ENCODE results near the gene LGALS13.

LGALS13 gene

GRCh38 chr19:39643591-39643990, 41.3 kb downstream of the LGALS13 start:
- no peaks in the 10 kb centered on the region for H3K9me2 ChIP-seq (replicated peaks; ENCODE audit: insufficient read depth, low read length)
- H3K79me2 ChIP-seq (ENCODE audit: insufficient read depth, low read length) = no peaks in the 10 kb centered on the region
- H3K27ac ChIP-seq (ENCODE audit: low read depth, low read length) = no peak overlapping the region
- H4K20me1 ChIP-seq (ENCODE audit: low read depth, low read length) = no peaks in the 10 kb centered on the region
- H3F3A ChIP-seq (ENCODE audit: insufficient read depth) = no peaks in the 10 kb centered on the region
- no peak overlapping the region for H3K9ac ChIP-seq (ENCODE audit: low read length)
- H3K4me3 ChIP-seq (ENCODE audit: insufficient read depth, low read length, poor library complexity, severe bottlenecking) = no peak overlapping the region
- no peak overlapping the region for H2AFZ ChIP-seq (ENCODE audit: low read depth, low read length, severe bottlenecking)
- H3K9me3 ChIP-seq (ENCODE audit: insufficient read depth, low read length) = no peaks in the 10 kb centered on the region
- no peak for TF ChIP-seq EZH2phosphoT487 (conservative IDR thresholded peaks at IDR 0.05; ENCODE audit: low read length)
- TF ChIP-seq, protein P1, sequence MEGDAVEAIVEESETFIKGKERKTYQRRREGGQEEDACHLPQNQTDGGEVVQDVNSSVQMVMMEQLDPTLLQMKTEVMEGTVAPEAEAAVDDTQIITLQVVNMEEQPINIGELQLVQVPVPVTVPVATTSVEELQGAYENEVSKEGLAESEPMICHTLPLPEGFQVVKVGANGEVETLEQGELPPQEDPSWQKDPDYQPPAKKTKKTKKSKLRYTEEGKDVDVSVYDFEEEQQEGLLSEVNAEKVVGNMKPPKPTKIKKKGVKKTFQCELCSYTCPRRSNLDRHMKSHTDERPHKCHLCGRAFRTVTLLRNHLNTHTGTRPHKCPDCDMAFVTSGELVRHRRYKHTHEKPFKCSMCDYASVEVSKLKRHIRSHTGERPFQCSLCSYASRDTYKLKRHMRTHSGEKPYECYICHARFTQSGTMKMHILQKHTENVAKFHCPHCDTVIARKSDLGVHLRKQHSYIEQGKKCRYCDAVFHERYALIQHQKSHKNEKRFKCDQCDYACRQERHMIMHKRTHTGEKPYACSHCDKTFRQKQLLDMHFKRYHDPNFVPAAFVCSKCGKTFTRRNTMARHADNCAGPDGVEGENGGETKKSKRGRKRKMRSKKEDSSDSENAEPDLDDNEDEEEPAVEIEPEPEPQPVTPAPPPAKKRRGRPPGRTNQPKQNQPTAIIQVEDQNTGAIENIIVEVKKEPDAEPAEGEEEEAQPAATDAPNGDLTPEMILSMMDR (IDR thresholded peaks at IDR 0.05; ENCODE audit: insufficient read depth, low read length, poor library complexity, severe bottlenecking) = no peak
- H3K36me3 ChIP-seq (ENCODE audit: low read length) = no peaks in the 10 kb centered on the region
- no peaks in the 10 kb centered on the region for H3K27me3 ChIP-seq (ENCODE audit: low read length)
- H3K4me2 ChIP-seq (ENCODE audit: low read depth, low read length, poor library complexity, severe bottlenecking) = no peak overlapping the region

DNA sequence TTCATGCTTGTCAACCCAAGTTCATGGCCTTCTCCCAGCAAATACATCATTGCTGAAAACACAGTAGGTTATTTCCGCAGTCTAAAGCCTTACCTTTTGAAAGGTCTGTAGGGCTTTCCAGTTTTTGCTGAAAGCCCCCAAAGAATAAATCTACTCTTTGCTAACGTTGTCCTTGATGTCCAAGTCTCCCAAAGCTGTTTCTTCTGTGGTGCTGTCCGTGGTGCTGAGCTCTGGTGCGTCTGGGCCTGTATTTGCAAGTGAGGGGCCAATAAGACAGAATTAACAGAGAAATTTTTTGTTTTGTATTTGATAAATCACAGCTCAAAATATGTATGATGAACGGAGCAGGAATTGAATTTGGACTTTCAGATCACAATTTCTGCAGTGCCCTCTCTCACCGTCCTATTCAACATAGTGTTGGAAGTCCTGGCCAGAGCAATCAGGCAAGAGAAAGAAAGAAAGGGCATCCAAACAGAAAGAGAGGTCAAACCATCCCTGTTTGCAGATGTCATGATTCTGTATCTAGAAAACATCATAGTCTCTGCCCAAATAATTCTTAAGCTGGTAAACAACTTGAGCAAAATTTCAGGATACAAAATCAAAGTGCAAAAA, 43.6 kb downstream of the LGALS13 start:
- Histone ChIP-seq H3K9me2 (replicated peaks; ENCODE audit: insufficient read depth, low read length) (no peaks in the 10 kb centered on the region), H3K36me3 (ENCODE audit: low read length) (no peaks in the 10 kb centered on the region), H4K20me1 (ENCODE audit: low read depth, low read length) (no peaks in the 10 kb centered on the region), H3K79me2 (ENCODE audit: insufficient read depth, low read length) (no peaks in the 10 kb centered on the region), H2AFZ (ENCODE audit: low read depth, low read length, severe bottlenecking) (no peak overlapping the region), H3F3A (ENCODE audit: insufficient read depth) (no peaks in the 10 kb centered on the region), H3K4me3 (ENCODE audit: insufficient read depth, low read length, poor library complexity, severe bottlenecking) (no peak overlapping the region), H3K9ac (ENCODE audit: low read length) (no peak overlapping the region), H3K4me2 (ENCODE audit: low read depth, low read length, poor library complexity, severe bottlenecking) (no peak overlapping the region), H3K27ac (ENCODE audit: low read depth, low read length) (no peak overlapping the region), H3K27me3 (ENCODE audit: low read length) (no peaks in the 10 kb centered on the region), H3K9me3 (ENCODE audit: insufficient read depth, low read length) (no peaks in the 10 kb centered on the region)
- no peak for TF ChIP-seq EZH2phosphoT487 (conservative IDR thresholded peaks at IDR 0.05; ENCODE audit: low read length)
- TF ChIP-seq, protein P1 (IDR thresholded peaks at IDR 0.05; ENCODE audit: insufficient read depth, low read length, poor library complexity, severe bottlenecking) = no peak

DNA sequence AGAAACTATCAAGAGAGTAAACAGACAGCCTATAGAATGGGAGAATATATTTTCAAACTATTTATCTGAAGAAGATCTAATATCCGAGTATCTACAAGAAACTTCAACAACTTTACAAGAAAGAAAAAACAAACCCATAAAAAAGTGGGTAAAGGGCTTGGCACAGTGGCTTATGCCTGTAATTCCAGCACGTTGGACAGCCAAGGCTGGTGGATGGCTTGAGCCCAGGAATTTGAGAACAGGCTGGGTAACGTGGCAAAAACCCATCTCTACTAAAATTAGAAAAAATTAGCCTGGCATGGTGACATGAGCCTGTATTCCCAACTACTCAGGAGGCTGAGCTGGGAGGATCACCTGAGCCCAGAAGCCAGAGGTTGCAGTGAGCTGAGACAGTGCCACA, 45.6 kb downstream of the LGALS13 start:
- H2AFZ ChIP-seq (ENCODE audit: low read depth, low read length, severe bottlenecking) = no peak overlapping the region
- H3K9me3 ChIP-seq (ENCODE audit: insufficient read depth, low read length) = no peaks in the 10 kb centered on the region
- no peak for TF ChIP-seq EZH2phosphoT487 (conservative IDR thresholded peaks at IDR 0.05; ENCODE audit: low read length)
- TF ChIP-seq, protein P1 (IDR thresholded peaks at IDR 0.05; ENCODE audit: insufficient read depth, low read length, poor library complexity, severe bottlenecking) = no peak
- no peak overlapping the region for H3K9ac ChIP-seq (ENCODE audit: low read length)
- no peaks in the 10 kb centered on the region for H3K79me2 ChIP-seq (ENCODE audit: insufficient read depth, low read length)
- no peaks in the 10 kb centered on the region for H3K36me3 ChIP-seq (ENCODE audit: low read length)
- H3K9me2 ChIP-seq (replicated peaks; ENCODE audit: insufficient read depth, low read length) = no peaks in the 10 kb centered on the region
- H3K4me3 ChIP-seq (ENCODE audit: insufficient read depth, low read length, poor library complexity, severe bottlenecking) = no peak overlapping the region
- H4K20me1 ChIP-seq (ENCODE audit: low read depth, low read length) = no peaks in the 10 kb centered on the region
- no peaks in the 10 kb centered on the region for H3F3A ChIP-seq (ENCODE audit: insufficient read depth)
- no peak overlapping the region for H3K4me2 ChIP-seq (ENCODE audit: low read depth, low read length, poor library complexity, severe bottlenecking)
- H3K27ac ChIP-seq (ENCODE audit: low read depth, low read length) = no peak overlapping the region
- H3K27me3 ChIP-seq (ENCODE audit: low read length) = no peaks in the 10 kb centered on the region

Data from SU-DHL-6 (cell line).